Body of pancreas (tissue), 4 donors: ENCODE results near the gene DOCK4.

Experiments used
- POLR2A ChIP-seq, 3 donors: fragments of 450-650 bp; IDR thresholded peaks; one replicate each; pipeline ENCODE4 v1.6.1; 2016; ENCODE audit warnings: antibody characterized with exemption in 3 of 3, mild to moderate bottlenecking in 2 of 3
- TF ChIP-seq, protein P1 (sequence below), 7 experiments: fragments of 450-650 bp in 4 of 7; fragments of 200-600 bp in 3 of 7; sonication (generic) in 3 of 7; IDR thresholded peaks; one replicate each; pipeline ENCODE4 v1.5.1; 2016 to 2019; ENCODE audit warnings: antibody characterized with exemption in 7 of 7

DNA sequence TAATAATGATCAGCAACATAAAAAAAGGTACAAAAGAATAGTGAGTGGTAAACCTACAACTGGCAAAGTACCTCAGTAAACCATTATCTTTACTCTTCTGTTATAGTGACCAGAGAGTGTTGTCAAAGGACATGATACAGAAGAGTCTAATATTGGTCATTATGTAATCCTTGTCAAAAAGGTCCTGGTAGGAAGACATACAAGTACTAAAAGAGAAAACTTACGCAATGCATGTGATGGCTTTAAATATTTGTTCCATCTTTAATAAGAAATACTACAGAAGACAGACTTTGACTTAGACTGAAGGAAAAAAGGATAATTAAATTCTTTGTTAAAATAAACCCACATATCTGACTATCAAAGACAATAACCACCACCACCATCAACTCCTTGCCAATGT, 6.5 kb downstream of the DOCK4 start:
- TF ChIP-seq, protein P1, sequence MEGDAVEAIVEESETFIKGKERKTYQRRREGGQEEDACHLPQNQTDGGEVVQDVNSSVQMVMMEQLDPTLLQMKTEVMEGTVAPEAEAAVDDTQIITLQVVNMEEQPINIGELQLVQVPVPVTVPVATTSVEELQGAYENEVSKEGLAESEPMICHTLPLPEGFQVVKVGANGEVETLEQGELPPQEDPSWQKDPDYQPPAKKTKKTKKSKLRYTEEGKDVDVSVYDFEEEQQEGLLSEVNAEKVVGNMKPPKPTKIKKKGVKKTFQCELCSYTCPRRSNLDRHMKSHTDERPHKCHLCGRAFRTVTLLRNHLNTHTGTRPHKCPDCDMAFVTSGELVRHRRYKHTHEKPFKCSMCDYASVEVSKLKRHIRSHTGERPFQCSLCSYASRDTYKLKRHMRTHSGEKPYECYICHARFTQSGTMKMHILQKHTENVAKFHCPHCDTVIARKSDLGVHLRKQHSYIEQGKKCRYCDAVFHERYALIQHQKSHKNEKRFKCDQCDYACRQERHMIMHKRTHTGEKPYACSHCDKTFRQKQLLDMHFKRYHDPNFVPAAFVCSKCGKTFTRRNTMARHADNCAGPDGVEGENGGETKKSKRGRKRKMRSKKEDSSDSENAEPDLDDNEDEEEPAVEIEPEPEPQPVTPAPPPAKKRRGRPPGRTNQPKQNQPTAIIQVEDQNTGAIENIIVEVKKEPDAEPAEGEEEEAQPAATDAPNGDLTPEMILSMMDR (IDR thresholded peaks at IDR 0.05) = no peak
- no peak for TF ChIP-seq POLR2A (IDR thresholded peaks at IDR 0.05)
